HCT116 (cell line): Measurements from ENCODE around the gene SEL1L3. TPM values are rescaled to one million over a fixed set of nuclear protein-coding genes. Genes with fewer than 3 reads are reported as not detected.

Experiments used
- ATAC-seq: fragments of 200-7000 bp; cut with Tn5 transposase; 2 replicates; pipeline ENCODE4 v1.9.1; 2020; ENCODE audit warnings: mild to moderate bottlenecking, moderate library complexity
- BruUV-seq: library from RNA; stranded (reverse); fragments of 400-500 nt; replicated peaks from 2 replicates; lab custom pipeline; 2021; lab: Mats Ljungman, UMichigan
- CTCF ChIA-PET: fragments of 300-600 bp; sonication (Branson Sonifier 250); formaldehyde crosslinking; loops from one replicate; lab custom pipeline; 2021; ENCODE audit warnings: antibody characterized with exemption; lab: Charles Lee
- POLR2A ChIA-PET: fragments of 300-600, 350-600 bp; sonication (Branson Sonifier 250); formaldehyde crosslinking; loops from one replicate; lab custom pipeline; 2021; ENCODE audit warnings: antibody characterized with exemption; lab: Charles Lee
- RAD21 ChIA-PET, 2 experiments: fragments of 300-600 bp; sonication (Branson Sonifier 250); formaldehyde crosslinking; loops; one replicate each; lab custom pipeline; 2023; ENCODE audit warnings: low total read pairs in 2 of 2; ENCODE audit not compliant: uncharacterized antibody in 2 of 2, unreplicated experiment in 2 of 2, low non-redundant PET in 1 of 2; lab: Charles Lee
- DNase-seq: peaks from one replicate; pipeline ENCODE4 v3.0.0-alpha.2; 2010; ENCODE audit warnings: low read depth, low spot score
- H2AFZ ChIP-seq: fragments of 200-600 bp; shearing (Covaris generic), sonication (generic); 2 replicates; pipeline ENCODE4 v1.6.1; 2017; ENCODE audit warnings: low read depth, mixed run types, mixed read lengths, antibody characterized with exemption, low read length; ENCODE audit not compliant: poor library complexity, severe bottlenecking
- H3K27ac ChIP-seq: 2 replicates; pipeline ENCODE4 v1.5.1; 2012; ENCODE audit warnings: low read depth, low read length
- H3K27me3 ChIP-seq: fragments of 200-600 bp; sonication (generic); 2 replicates; pipeline ENCODE4 v1.6.1; 2016; ENCODE audit warnings: mixed run types, low read length, mixed read lengths; ENCODE audit not compliant: insufficient read depth
- H3K36me3 ChIP-seq, 2 experiments: fragments of 200-500 bp in 1 of 2; fragments of 200-600 bp in 1 of 2; sonication (Bioruptor generic) in 1 of 2; sonication (generic) in 1 of 2; 2 replicates each; pipeline versions ENCODE4 v1.5.1 to v1.6.1; 2014 to 2016; ENCODE audit warnings: low read length in 2 of 2, inconsistent platforms in 1 of 2, mixed read lengths in 1 of 2, mixed run types in 1 of 2; ENCODE audit not compliant: insufficient read depth in 2 of 2, control insufficient read depth in 1 of 2
- H3K4me1 ChIP-seq, 2 experiments: fragments of 200-600 bp in 1 of 2; sonication (generic) in 1 of 2; 2 replicates each; pipeline versions ENCODE4 v1.5.1 to v1.6.1; 2012 to 2017; ENCODE audit warnings: low read length in 2 of 2, inconsistent platforms in 1 of 2, mild to moderate bottlenecking in 1 of 2, mixed read lengths in 1 of 2, mixed run types in 1 of 2, moderate library complexity in 1 of 2; ENCODE audit not compliant: insufficient read depth in 2 of 2, control insufficient read depth in 1 of 2
- H3K4me2 ChIP-seq: fragments of 200-600 bp; sonication (generic); 2 replicates; pipeline ENCODE4 v1.6.1; 2017; ENCODE audit warnings: mixed run types, low read length, mixed read lengths
- H3K4me3 ChIP-seq, 2 experiments: fragments of 200-600 bp in 1 of 2; sonication (generic) in 1 of 2; replicated peaks in 1 of 2; 2 replicates each; pipeline ENCODE4 v1.5.1; 2011 to 2016; ENCODE audit warnings: low read length in 2 of 2, control low read depth in 1 of 2, low read depth in 1 of 2, mild to moderate bottlenecking in 1 of 2, mixed read lengths in 1 of 2, mixed run types in 1 of 2
- H3K79me2 ChIP-seq: fragments of 200-600 bp; sonication (generic); 2 replicates; pipeline ENCODE4 v1.6.1; 2017; ENCODE audit warnings: mild to moderate bottlenecking, mixed run types, low read length, moderate library complexity, mixed read lengths; ENCODE audit not compliant: insufficient read depth
- H3K9ac ChIP-seq: fragments of 200-600 bp; sonication (generic); 2 replicates; pipeline ENCODE4 v1.6.1; 2016; ENCODE audit warnings: low read length, mixed read lengths
- H3K9me2 ChIP-seq: fragments of 200-600 bp; sonication (generic), shearing (Covaris generic); 2 replicates; pipeline ENCODE4 v1.6.1; 2017; ENCODE audit warnings: mixed run types, mild to moderate bottlenecking, moderate library complexity; ENCODE audit not compliant: insufficient read depth
- H3K9me3 ChIP-seq, 2 experiments: fragments of 200-500 bp in 1 of 2; fragments of 200-600 bp in 1 of 2; sonication (Bioruptor generic) in 1 of 2; sonication (generic) in 1 of 2; 2 replicates each; pipeline ENCODE4 v1.6.1; 2014 to 2017; ENCODE audit warnings: low read length in 2 of 2, mixed read lengths in 2 of 2, inconsistent platforms in 1 of 2, low read depth in 1 of 2, mild to moderate bottlenecking in 1 of 2, mixed run types in 1 of 2, moderate library complexity in 1 of 2; ENCODE audit not compliant: control insufficient read depth in 1 of 2, insufficient read depth in 1 of 2
- H4K20me1 ChIP-seq: fragments of 200-600 bp; sonication (generic), shearing (Covaris generic); 2 replicates; pipeline ENCODE4 v1.6.1; 2017; ENCODE audit warnings: mixed run types, mild to moderate bottlenecking, moderate library complexity; ENCODE audit not compliant: insufficient read depth
- ATF3 ChIP-seq: IDR thresholded peaks from 2 replicates; pipeline ENCODE4 v1.6.1; 2012
- CEBPB ChIP-seq: IDR thresholded peaks from 2 replicates; pipeline ENCODE4 v1.6.1; 2012; ENCODE audit warnings: low read depth
- CTCF ChIP-seq, 3 experiments: fragments of 200-600 bp in 1 of 3; sonication (generic) in 1 of 3; IDR thresholded peaks in 2 of 3; conservative IDR thresholded peaks in 1 of 3; 2 replicates each; pipeline ENCODE4 v1.5.1; 2012 to 2017; ENCODE audit warnings: low read depth in 2 of 3, low read length in 2 of 3, antibody characterized with exemption in 1 of 3, borderline replicate concordance in 1 of 3, control low read depth in 1 of 3, mild to moderate bottlenecking in 1 of 3, mixed read lengths in 1 of 3, mixed run types in 1 of 3, moderate library complexity in 1 of 3; ENCODE audit not compliant: insufficient read depth in 1 of 3
- ELF1 ChIP-seq: IDR thresholded peaks from 2 replicates; pipeline ENCODE4 v1.6.1; 2012; ENCODE audit warnings: low read depth, borderline replicate concordance
- EZH2 ChIP-seq: fragments of 200-600 bp; sonication (generic); IDR thresholded peaks from 2 replicates; pipeline ENCODE4 v1.6.1; 2017; ENCODE audit warnings: antibody characterized with exemption, mixed run types
- MAX ChIP-seq: IDR thresholded peaks from 2 replicates; pipeline ENCODE4 v1.6.1; 2012
- POLR2A ChIP-seq: IDR thresholded peaks from 2 replicates; pipeline ENCODE4 v1.7.0; 2011; ENCODE audit warnings: borderline replicate concordance; ENCODE audit not compliant: insufficient read depth, insufficient read length; ENCODE audit errors: extremely low read depth
- POLR2AphosphoS5 ChIP-seq: IDR thresholded peaks from 2 replicates; pipeline ENCODE4 v1.6.1; 2011; ENCODE audit warnings: mild to moderate bottlenecking, low read depth, low read length, moderate library complexity
- RAD21 ChIP-seq: IDR thresholded peaks from 2 replicates; pipeline ENCODE4 v1.6.1; 2012; ENCODE audit warnings: low read depth, mild to moderate bottlenecking
- REST ChIP-seq: IDR thresholded peaks from 2 replicates; pipeline ENCODE4 v1.6.1; 2012; ENCODE audit warnings: low read depth
- SIN3A ChIP-seq: IDR thresholded peaks from 2 replicates; pipeline ENCODE4 v1.6.1; 2012; ENCODE audit warnings: low read depth
- ZBTB33 ChIP-seq: IDR thresholded peaks from 2 replicates; pipeline ENCODE4 v1.6.1; 2011; ENCODE audit warnings: mild to moderate bottlenecking, low read length, moderate library complexity; ENCODE audit not compliant: insufficient replicate concordance; ENCODE audit errors: extremely low read depth
- intact Hi-C: fragments of 100-400 bp; cut with micrococcal nuclease; formaldehyde crosslinking; loops from 2 replicates; pipeline ENCODE4 v1.10.0; 2022
- total RNA-seq: library from RNA; stranded (reverse); gene quantifications from one replicate; pipeline ENCODE4 v1.2.1, GENCODE V29; 2021; ENCODE audit not compliant: unreplicated experiment

The SEL1L3 gene
- total RNA-seq, 1 experiment from 2014 or later = 45.0 TPM

GRCh38 chr4:25810461-25811373 lies 52.1 kb downstream of the SEL1L3 start:
- H4K20me1 ChIP-seq = no peaks in the 10 kb centered on the region
- no peaks in the 10 kb centered on the region; a peak in 1 of 4 replicates for H3K36me3 ChIP-seq
- POLR2A ChIA-PET = no interaction called here
- no peak overlapping the region for H3K9ac ChIP-seq
- H2AFZ ChIP-seq = no peak overlapping the region
- H3K79me2 ChIP-seq = no peaks in the 10 kb centered on the region
- no TSS peak for BruUV-seq
- H3K27me3 ChIP-seq = no peaks in the 10 kb centered on the region
- ATAC-seq (no peak), DNase-seq (no peak)
- CTCF ChIA-PET = no interaction called here
- no peak overlapping the region for H3K4me3 ChIP-seq
- no peaks in the 10 kb centered on the region for H3K9me2 ChIP-seq
- no peak overlapping the region for H3K4me2 ChIP-seq
- no peaks in the 10 kb centered on the region for H3K9me3 ChIP-seq
- TF ChIP-seq MAX (no peak), ZBTB33 (no peak), RAD21 (no peak), POLR2A (no peak), ELF1 (no peak), SIN3A (no peak), ATF3 (no peak), REST (no peak), EZH2 (no peak), POLR2AphosphoS5 (no peak), CTCF (IDR thresholded peaks at IDR 0.05 in 2 of 3, conservative IDR thresholded peaks at IDR 0.05 in 1 of 3; ENCODE audit: borderline replicate concordance in 1 of 3, insufficient read depth in 1 of 3, low read depth in 2 of 3, low read length in 2 of 3) (no peak), CEBPB (no peak)
- H3K27ac ChIP-seq = no peak overlapping the region
- peaks cover 3 to 9% of the 10 kb centered on the region in 2 experiments; a peak in 3 of 4 replicates for H3K4me1 ChIP-seq
- RAD21 ChIA-PET = no interaction called here
- intact Hi-C loops = no loop called here
